WTC11 (cell line): ENCODE results near the gene ZGRF1. TPM values are rescaled to one million over a fixed set of nuclear protein-coding genes. Genes with fewer than 3 reads are reported as not detected.

ENCODE experiments used
- ATAC-seq: fragments of 200-7000 bp; cut with Tn5 transposase; 2 replicates; pipeline ENCODE4 v1.10.0; 2021; ENCODE audit warnings: mild to moderate bottlenecking, moderate library complexity
- CTCF ChIA-PET: fragments of 300-600 bp; sonication (Branson Sonifier 250); formaldehyde crosslinking; loops from one replicate; lab custom pipeline; 2021; ENCODE audit warnings: antibody characterized with exemption; lab: Charles Lee
- POLR2A ChIA-PET: fragments of 350-600 bp; sonication (Branson Sonifier 250); formaldehyde crosslinking; loops from one replicate; lab custom pipeline; 2021; ENCODE audit warnings: antibody characterized with exemption; lab: Charles Lee
- DNase-seq: peaks from one replicate; pipeline ENCODE4 v3.0.0; 2021; ENCODE audit warnings: low spot score
- H3K27ac Mint-ChIP-seq: 2 replicates; pipeline ENCODE4 v1.8.0; 2021; ENCODE audit warnings: mixed read lengths
- H3K27me3 Mint-ChIP-seq: 2 replicates; pipeline ENCODE4 v1.8.0; 2021; ENCODE audit warnings: low read depth, mild to moderate bottlenecking, moderate library complexity, mixed read lengths
- H3K36me3 Mint-ChIP-seq: 2 replicates; pipeline ENCODE4 v1.8.0; 2021; ENCODE audit warnings: mixed read lengths
- H3K4me1 Mint-ChIP-seq: 2 replicates; pipeline ENCODE4 v1.8.0; 2022; ENCODE audit warnings: mixed read lengths
- H3K4me3 Mint-ChIP-seq: 2 replicates; pipeline ENCODE4 v1.8.0; 2021; ENCODE audit warnings: mild to moderate bottlenecking, moderate library complexity, mixed read lengths
- H3K9me3 Mint-ChIP-seq: 2 replicates; pipeline ENCODE4 v1.8.0; 2021; ENCODE audit warnings: mixed read lengths
- E2F1 ChIP-seq: sonication (generic); formaldehyde crosslinking; IDR thresholded peaks from 2 replicates; pipeline ENCODE4 v1.8.0; 2022; ENCODE audit warnings: mild to moderate bottlenecking, missing genetic modification reagents
- E2F5 ChIP-seq: sonication (generic); formaldehyde crosslinking; IDR thresholded peaks from 2 replicates; pipeline ENCODE4 v1.8.1; 2022; ENCODE audit warnings: mild to moderate bottlenecking, moderate library complexity, missing genetic modification reagents
- FOXJ3 ChIP-seq: sonication (generic); formaldehyde crosslinking; IDR thresholded peaks from 2 replicates; pipeline ENCODE4 v1.9.0; 2021; ENCODE audit warnings: missing genetic modification reagents, mild to moderate bottlenecking, borderline replicate concordance
- HMGA2 ChIP-seq: fragments of 250-450 bp; sonication (Bioruptor Pico); IDR thresholded peaks from 2 replicates; pipeline ENCODE4 v1.4.0; 2021; ENCODE audit warnings: mild to moderate bottlenecking, moderate library complexity
- NR1H2 ChIP-seq: sonication (generic); formaldehyde crosslinking; IDR thresholded peaks from 2 replicates; pipeline ENCODE4 v1.9.0; 2021; ENCODE audit warnings: mild to moderate bottlenecking, moderate library complexity, missing genetic modification reagents
- PRRX2 ChIP-seq: fragments of 250-450 bp; sonication (Bioruptor Pico); IDR thresholded peaks from 2 replicates; pipeline ENCODE4 v1.8.0; 2021; ENCODE audit warnings: mild to moderate bottlenecking
- RORB ChIP-seq: fragments of 250-450 bp; sonication (Bioruptor Pico); IDR thresholded peaks from 2 replicates; pipeline ENCODE4 v1.9.0; 2021; ENCODE audit warnings: mild to moderate bottlenecking
- TP53 ChIP-seq: sonication (generic); formaldehyde crosslinking; IDR thresholded peaks from 2 replicates; pipeline ENCODE4 v1.8.1; 2023; ENCODE audit warnings: mild to moderate bottlenecking, missing genetic modification reagents
- ZNF121 ChIP-seq: sonication (generic); formaldehyde crosslinking; IDR thresholded peaks from 2 replicates; pipeline ENCODE4 v1.8.0; 2023; ENCODE audit warnings: missing genetic modification reagents
- ZNF317 ChIP-seq: sonication (generic); formaldehyde crosslinking; IDR thresholded peaks from 2 replicates; pipeline ENCODE4 v1.8.1; 2023; ENCODE audit warnings: low read depth, mild to moderate bottlenecking, moderate library complexity, missing genetic modification reagents, borderline replicate concordance
- total RNA-seq: library from RNA; stranded (reverse); gene quantifications from 3 replicates; pipeline ENCODE4 v1.2.3, GENCODE V29; 2021
- TF ChIP-seq, protein P1 (sequence below): sonication (generic); formaldehyde crosslinking; IDR thresholded peaks from 2 replicates; pipeline ENCODE4 v1.8.0; 2022; ENCODE audit warnings: mild to moderate bottlenecking, missing genetic modification reagents
- TF ChIP-seq, protein P2 (sequence below): fragments of 250-450 bp; sonication (Bioruptor Pico); IDR thresholded peaks from 2 replicates; pipeline ENCODE4 v1.9.0; 2021; ENCODE audit warnings: mild to moderate bottlenecking
- TF ChIP-seq, protein P3 (sequence below): fragments of 200-600 bp; IDR thresholded peaks from 2 replicates; pipeline ENCODE4 v1.8.0; 2022; ENCODE audit warnings: antibody characterized with exemption

Gene ZGRF1
- total RNA-seq, 1 experiment from 2014 or later = 56.2 TPM

- no peak overlapping the region for H3K27ac Mint-ChIP-seq
- ATAC-seq (no peak), DNase-seq (no peak)
- peaks cover 9% of the 10 kb centered on the region for H3K9me3 Mint-ChIP-seq
- no peaks in the 10 kb centered on the region for H3K27me3 Mint-ChIP-seq
- CTCF ChIA-PET = interaction anchor here (1.0 kb wide), 1 partner anchor 176 kb away, joined by 4 read pairs; no protein-coding TSS in a partner anchor
- peaks cover 37% of the 10 kb centered on the region for H3K36me3 Mint-ChIP-seq
- H3K4me1 Mint-ChIP-seq = no peaks in the 10 kb centered on the region
- no peak overlapping the region for H3K4me3 Mint-ChIP-seq
- no peak for TF ChIP-seq E2F1 (CRISPR knock-in tag)
- TF ChIP-seq RORB (CRISPR knock-in tag) = no peak
- TF ChIP-seq, all 79 proteins: peak for 0
- POLR2A ChIA-PET = no interaction called here
Measured at GRCh38 chr4:112589206-112589605, 47.5 kb downstream of the ZGRF1 start.

DNA sequence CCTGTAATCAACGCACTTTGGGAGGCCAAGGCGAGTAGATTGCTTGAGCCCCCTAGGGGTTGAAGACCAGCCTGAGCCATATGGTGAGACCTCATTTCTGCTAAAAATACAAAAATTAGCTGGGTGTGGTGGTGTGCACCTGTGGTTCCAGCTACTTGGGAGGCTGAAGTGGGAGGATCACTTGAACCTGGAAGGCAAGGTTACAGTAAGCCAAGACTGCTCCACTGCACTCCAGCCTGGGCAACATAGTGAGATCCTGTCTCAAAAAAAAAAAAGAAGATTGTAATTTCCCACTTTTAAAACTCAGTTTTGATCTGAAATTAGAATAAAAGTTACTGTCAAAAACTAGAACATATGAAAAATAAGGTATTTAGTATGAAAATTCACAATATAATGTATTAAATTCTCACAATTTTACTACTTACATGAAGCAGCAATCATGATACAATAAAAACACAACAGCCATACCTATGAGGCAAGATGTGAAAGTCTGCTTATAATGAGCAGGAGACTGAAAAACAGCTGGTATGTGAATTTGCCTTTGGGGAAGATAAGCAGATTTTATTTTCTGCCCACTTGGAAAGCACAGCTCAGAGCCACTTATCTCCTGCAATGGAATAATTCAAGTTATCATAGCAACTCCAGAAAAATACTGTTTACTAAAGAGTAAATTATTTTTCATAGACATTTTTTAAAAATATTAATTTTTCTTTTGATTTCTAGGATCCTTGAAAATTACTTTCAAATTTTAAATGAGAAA lies 50.6 kb downstream of the ZGRF1 start:
- DNase-seq = no peak
- no peaks in the 10 kb centered on the region for H3K27me3 Mint-ChIP-seq
- H3K4me3 Mint-ChIP-seq = no peak overlapping the region
- no peak overlapping the region for H3K27ac Mint-ChIP-seq
- TF ChIP-seq ZNF121 (CRISPR knock-in tag) (peak; percentile 60; the same call in 1 of the 2 replicates), HMGA2 (CRISPR knock-in tag) (no peak)
- TF ChIP-seq, all 79 proteins: peak for 1
- no peak for ATAC-seq
- POLR2A ChIA-PET = no interaction called here
- CTCF ChIA-PET = interaction anchor here (1.4 kb wide), 1 partner anchor 62 kb away, joined by 6 read pairs; no protein-coding TSS in a partner anchor
- peaks cover 3% of the 10 kb centered on the region; the same call in 1 of the 2 replicates for H3K9me3 Mint-ChIP-seq
- peaks cover 50% of the 10 kb centered on the region for H3K36me3 Mint-ChIP-seq
- H3K4me1 Mint-ChIP-seq = no peaks in the 10 kb centered on the region

DNA sequence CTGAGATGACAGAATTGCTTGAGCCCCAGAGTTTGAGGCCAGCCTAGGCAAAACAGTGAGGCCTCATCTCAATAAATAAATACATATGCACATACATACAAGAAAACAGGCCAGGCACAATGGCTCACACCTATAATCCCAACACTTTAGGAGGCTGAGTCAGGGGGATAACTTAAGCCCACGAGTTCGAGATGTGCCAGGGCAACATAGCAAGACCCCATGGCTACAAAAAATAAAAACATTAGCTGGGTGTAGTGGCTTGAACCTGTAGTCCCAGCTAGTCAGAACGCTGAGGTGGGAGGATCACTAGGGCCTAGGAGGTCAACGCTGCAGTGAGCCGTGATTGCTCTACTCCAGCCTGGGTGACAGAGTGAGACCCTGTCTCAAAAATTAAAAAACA lies 69.2 kb downstream of the ZGRF1 start:
- TF ChIP-seq, protein P1, sequence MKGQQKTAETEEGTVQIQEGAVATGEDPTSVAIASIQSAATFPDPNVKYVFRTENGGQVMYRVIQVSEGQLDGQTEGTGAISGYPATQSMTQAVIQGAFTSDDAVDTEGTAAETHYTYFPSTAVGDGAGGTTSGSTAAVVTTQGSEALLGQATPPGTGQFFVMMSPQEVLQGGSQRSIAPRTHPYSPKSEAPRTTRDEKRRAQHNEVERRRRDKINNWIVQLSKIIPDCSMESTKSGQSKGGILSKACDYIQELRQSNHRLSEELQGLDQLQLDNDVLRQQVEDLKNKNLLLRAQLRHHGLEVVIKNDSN (CRISPR knock-in tag) = no peak
- TF ChIP-seq E2F5 (CRISPR knock-in tag) (no peak), ZNF121 (CRISPR knock-in tag) (peak; percentile 67)
- ChIA-PET CTCF (no interaction called here), POLR2A (no interaction called here)
- peaks cover 4% of the 10 kb centered on the region; the same call in 1 of the 2 replicates for H3K9me3 Mint-ChIP-seq
- H3K27me3 Mint-ChIP-seq = no peaks in the 10 kb centered on the region
- no peak overlapping the region for H3K4me3 Mint-ChIP-seq
- DNase-seq = no peak
- H3K4me1 Mint-ChIP-seq = no peaks in the 10 kb centered on the region
- no peak overlapping the region for H3K27ac Mint-ChIP-seq
- H3K36me3 Mint-ChIP-seq = peaks cover 22% of the 10 kb centered on the region
- no peak for ATAC-seq

GRCh38 chr4:112564706-112565270 lies 71.9 kb downstream of the ZGRF1 start:
- ChIA-PET POLR2A (no interaction called here), CTCF (interaction anchor here (1.9 kb wide), 1 partner anchor 41 kb away, joined by 4 read pairs; no protein-coding TSS in a partner anchor)
- TF ChIP-seq, protein P2, sequence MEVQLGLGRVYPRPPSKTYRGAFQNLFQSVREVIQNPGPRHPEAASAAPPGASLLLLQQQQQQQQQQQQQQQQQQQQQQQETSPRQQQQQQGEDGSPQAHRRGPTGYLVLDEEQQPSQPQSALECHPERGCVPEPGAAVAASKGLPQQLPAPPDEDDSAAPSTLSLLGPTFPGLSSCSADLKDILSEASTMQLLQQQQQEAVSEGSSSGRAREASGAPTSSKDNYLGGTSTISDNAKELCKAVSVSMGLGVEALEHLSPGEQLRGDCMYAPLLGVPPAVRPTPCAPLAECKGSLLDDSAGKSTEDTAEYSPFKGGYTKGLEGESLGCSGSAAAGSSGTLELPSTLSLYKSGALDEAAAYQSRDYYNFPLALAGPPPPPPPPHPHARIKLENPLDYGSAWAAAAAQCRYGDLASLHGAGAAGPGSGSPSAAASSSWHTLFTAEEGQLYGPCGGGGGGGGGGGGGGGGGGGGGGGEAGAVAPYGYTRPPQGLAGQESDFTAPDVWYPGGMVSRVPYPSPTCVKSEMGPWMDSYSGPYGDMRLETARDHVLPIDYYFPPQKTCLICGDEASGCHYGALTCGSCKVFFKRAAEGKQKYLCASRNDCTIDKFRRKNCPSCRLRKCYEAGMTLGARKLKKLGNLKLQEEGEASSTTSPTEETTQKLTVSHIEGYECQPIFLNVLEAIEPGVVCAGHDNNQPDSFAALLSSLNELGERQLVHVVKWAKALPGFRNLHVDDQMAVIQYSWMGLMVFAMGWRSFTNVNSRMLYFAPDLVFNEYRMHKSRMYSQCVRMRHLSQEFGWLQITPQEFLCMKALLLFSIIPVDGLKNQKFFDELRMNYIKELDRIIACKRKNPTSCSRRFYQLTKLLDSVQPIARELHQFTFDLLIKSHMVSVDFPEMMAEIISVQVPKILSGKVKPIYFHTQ = no peak
- TF ChIP-seq PRRX2 (CRISPR knock-in tag) (no peak), ZNF317 (CRISPR knock-in tag) (no peak), FOXJ3 (no peak), TP53 (CRISPR knock-in tag) (no peak), NR1H2 (no peak)
- TF ChIP-seq, protein P3, sequence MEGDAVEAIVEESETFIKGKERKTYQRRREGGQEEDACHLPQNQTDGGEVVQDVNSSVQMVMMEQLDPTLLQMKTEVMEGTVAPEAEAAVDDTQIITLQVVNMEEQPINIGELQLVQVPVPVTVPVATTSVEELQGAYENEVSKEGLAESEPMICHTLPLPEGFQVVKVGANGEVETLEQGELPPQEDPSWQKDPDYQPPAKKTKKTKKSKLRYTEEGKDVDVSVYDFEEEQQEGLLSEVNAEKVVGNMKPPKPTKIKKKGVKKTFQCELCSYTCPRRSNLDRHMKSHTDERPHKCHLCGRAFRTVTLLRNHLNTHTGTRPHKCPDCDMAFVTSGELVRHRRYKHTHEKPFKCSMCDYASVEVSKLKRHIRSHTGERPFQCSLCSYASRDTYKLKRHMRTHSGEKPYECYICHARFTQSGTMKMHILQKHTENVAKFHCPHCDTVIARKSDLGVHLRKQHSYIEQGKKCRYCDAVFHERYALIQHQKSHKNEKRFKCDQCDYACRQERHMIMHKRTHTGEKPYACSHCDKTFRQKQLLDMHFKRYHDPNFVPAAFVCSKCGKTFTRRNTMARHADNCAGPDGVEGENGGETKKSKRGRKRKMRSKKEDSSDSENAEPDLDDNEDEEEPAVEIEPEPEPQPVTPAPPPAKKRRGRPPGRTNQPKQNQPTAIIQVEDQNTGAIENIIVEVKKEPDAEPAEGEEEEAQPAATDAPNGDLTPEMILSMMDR = peak; percentile 39; the same call in 1 of the 2 replicates
- Mint-ChIP-seq H3K36me3 (peaks cover 25% of the 10 kb centered on the region), H3K9me3 (peaks cover 4% of the 10 kb centered on the region; the same call in 1 of the 2 replicates), H3K27ac (no peak overlapping the region), H3K4me1 (no peaks in the 10 kb centered on the region), H3K4me3 (no peak overlapping the region), H3K27me3 (no peaks in the 10 kb centered on the region)
- DNase-seq (peak; percentile 31), ATAC-seq (no peak)
